T-helper 22 cell (primary cell): Measurements from ENCODE around the gene CIRBP.

Experiments used
- DNase-seq: peaks from one replicate; pipeline ENCODE4 v3.0.0-alpha.2; 2020; ENCODE audit warnings: low read depth

CIRBP gene

GRCh38 chr19:1269065-1269477 lies at the start of gene CIRBP:
Gene CIRBP (plus strand): TSS chr19:1269332. CDS start chr19:1270934, 1,602 bp downstream.
- peak; percentile 100 for DNase-seq

- no peak for DNase-seq
These were observed 49.2 kb upstream of the CIRBP start for GRCh38 chr19:1219786-1220476.

GRCh38 chr19:1220477-1220930 lies 48.6 kb upstream of the CIRBP start:
- no peak for DNase-seq

GRCh38 chr19:1220976-1221903 lies 47.9 kb upstream of the CIRBP start:
- DNase-seq, result no peak

- no peak for DNase-seq
These were observed 47.3 kb upstream of the CIRBP start for GRCh38 chr19:1221904-1222255.

- no peak for DNase-seq
These were observed 46.7 kb upstream of the CIRBP start for GRCh38 chr19:1222394-1222793.

GRCh38 chr19:1223018-1223855 lies 45.9 kb upstream of the CIRBP start:
- DNase-seq, result no peak

GRCh38 chr19:1224047-1224825 lies 44.9 kb upstream of the CIRBP start:
- no peak for DNase-seq

- DNase-seq, result no peak
These were observed 44.3 kb upstream of the CIRBP start for GRCh38 chr19:1224847-1225246.

GRCh38 chr19:1225440-1226226 lies 43.5 kb upstream of the CIRBP start:
- no peak for DNase-seq

GRCh38 chr19:1226227-1226518 lies 43.0 kb upstream of the CIRBP start:
- DNase-seq, result no peak

GRCh38 chr19:1226522-1227303 lies 42.4 kb upstream of the CIRBP start:
- no peak for DNase-seq

GRCh38 chr19:1227304-1228054 lies 41.7 kb upstream of the CIRBP start:
- DNase-seq, result no peak

GRCh38 chr19:1228161-1228957 lies 40.8 kb upstream of the CIRBP start:
- no peak for DNase-seq

- no peak for DNase-seq
These were observed 39.8 kb upstream of the CIRBP start for GRCh38 chr19:1229056-1229923.

- no peak for DNase-seq
These were observed 39.0 kb upstream of the CIRBP start for GRCh38 chr19:1229924-1230782.
